Osteoblast (primary cell): Measurements from ENCODE around the gene ALG6. TPM values are rescaled to one million over a fixed set of nuclear protein-coding genes. Genes with fewer than 3 reads are reported as not detected.
"Not testable (repeated sequence)": the region's sequence is repeated elsewhere in the genome, so short reads cannot be mapped to it uniquely, and the experiment has no call there.

ENCODE experiments used
- DNase-seq: peaks from one replicate; pipeline ENCODE4 v3.0.0; 2011; ENCODE audit warnings: low spot score, mixed read lengths; ENCODE audit not compliant: insufficient read length; ENCODE audit errors: missing footprints
- H2AFZ ChIP-seq: 2 replicates; pipeline ENCODE4 v1.6.0; 2011; ENCODE audit warnings: mild to moderate bottlenecking, low read length
- H3K27ac ChIP-seq: 2 replicates; pipeline ENCODE4 v1.5.1; 2011; ENCODE audit warnings: mild to moderate bottlenecking, low read depth, low read length, moderate library complexity
- H3K27me3 ChIP-seq: 2 replicates; pipeline ENCODE4 v1.6.0; 2012; ENCODE audit warnings: mild to moderate bottlenecking, control low read depth, inconsistent platforms, low read length, moderate library complexity; ENCODE audit not compliant: insufficient read depth
- H3K36me3 ChIP-seq: 2 replicates; pipeline ENCODE4 v1.5.1; 2011; ENCODE audit warnings: mild to moderate bottlenecking, low read length, control low read depth, moderate library complexity; ENCODE audit not compliant: insufficient read depth
- H3K4me1 ChIP-seq: 2 replicates; pipeline ENCODE4 v1.5.1; 2011; ENCODE audit warnings: mild to moderate bottlenecking, low read length, control low read depth, moderate library complexity; ENCODE audit not compliant: insufficient read depth
- H3K4me2 ChIP-seq: 2 replicates; pipeline ENCODE4 v1.6.0; 2011; ENCODE audit warnings: mild to moderate bottlenecking, low read length; ENCODE audit not compliant: insufficient read depth
- H3K4me3 ChIP-seq: fragments of 200-600 bp; sonication (generic); 3 replicates; pipeline ENCODE4 v1.5.1; 2012; ENCODE audit warnings: mild to moderate bottlenecking, low read length, inconsistent platforms; ENCODE audit not compliant: insufficient read depth
- H3K79me2 ChIP-seq: 2 replicates; pipeline ENCODE4 v1.6.0; 2012; ENCODE audit warnings: mild to moderate bottlenecking, low read length, control low read depth, inconsistent platforms; ENCODE audit not compliant: insufficient read depth
- H3K9me3 ChIP-seq: 2 replicates; pipeline ENCODE4 v1.5.1; 2011; ENCODE audit warnings: low read depth, low read length, control low read depth
- H4K20me1 ChIP-seq: 2 replicates; pipeline ENCODE4 v1.6.0; 2012; ENCODE audit warnings: mild to moderate bottlenecking, low read length, control low read depth; ENCODE audit not compliant: insufficient read depth
- CTCF ChIP-seq: IDR thresholded peaks from 2 replicates; pipeline ENCODE4 v1.5.1; 2011; ENCODE audit warnings: mild to moderate bottlenecking, low read depth, low read length, moderate library complexity; ENCODE audit errors: extremely low read depth
- total RNA-seq: library from RNA; depleted of rRNA; stranded (reverse); fragments of >200 nt; gene quantifications from 2 replicates; pipeline ENCODE4 v1.2.3, GENCODE V29; 2012

Gene ALG6
- total RNA-seq, 1 donor: 8.3 TPM

GRCh38 chr1:63466759-63467158, 99.3 kb downstream of the ALG6 start:
- peaks cover under 1% of the 10 kb centered on the region for H3K9me3 ChIP-seq
- no peak for DNase-seq
- no peaks in the 10 kb centered on the region for H3K4me1 ChIP-seq
- H3K4me3 ChIP-seq: no peak overlapping the region
- peak; percentile 7 for TF ChIP-seq CTCF
- no peaks in the 10 kb centered on the region for H4K20me1 ChIP-seq
- no peaks in the 10 kb centered on the region for H3K36me3 ChIP-seq
- no peak overlapping the region for H3K4me2 ChIP-seq
- no peaks in the 10 kb centered on the region for H3K79me2 ChIP-seq
- H2AFZ ChIP-seq: no peak overlapping the region
- H3K27ac ChIP-seq: no peak overlapping the region
- no peaks in the 10 kb centered on the region for H3K27me3 ChIP-seq

- H2AFZ ChIP-seq, H3K4me3 ChIP-seq, H3K4me1 ChIP-seq, DNase-seq, H4K20me1 ChIP-seq, H3K27ac ChIP-seq, H3K79me2 ChIP-seq, H3K9me3 ChIP-seq, H3K36me3 ChIP-seq, H3K27me3 ChIP-seq, H3K4me2 ChIP-seq: not testable (repeated sequence)
These were observed 101.3 kb downstream of the ALG6 start for GRCh38 chr1:63468683-63469082.

GRCh38 chr1:63475761-63476160, 108.3 kb downstream of the ALG6 start:
- H3K4me2 ChIP-seq: no peak overlapping the region
- TF ChIP-seq CTCF: no peak
- H3K27ac ChIP-seq: no peak overlapping the region
- H3K9me3 ChIP-seq: no peaks in the 10 kb centered on the region
- H4K20me1 ChIP-seq: no peaks in the 10 kb centered on the region
- no peaks in the 10 kb centered on the region for H3K36me3 ChIP-seq
- no peaks in the 10 kb centered on the region for H3K79me2 ChIP-seq
- peaks cover 2% of the 10 kb centered on the region for H3K4me1 ChIP-seq
- H2AFZ ChIP-seq: no peak overlapping the region
- DNase-seq: no peak
- no peaks in the 10 kb centered on the region for H3K27me3 ChIP-seq
- no peak overlapping the region for H3K4me3 ChIP-seq

GRCh38 chr1:63480057-63480456, 112.6 kb downstream of the ALG6 start:
- H2AFZ ChIP-seq: no peak overlapping the region
- no peak overlapping the region for H3K27ac ChIP-seq
- TF ChIP-seq CTCF: no peak
- H3K4me1 ChIP-seq: peaks cover 2% of the 10 kb centered on the region
- H4K20me1 ChIP-seq: no peaks in the 10 kb centered on the region
- no peaks in the 10 kb centered on the region for H3K36me3 ChIP-seq
- no peak overlapping the region for H3K4me3 ChIP-seq
- no peaks in the 10 kb centered on the region for H3K79me2 ChIP-seq
- no peaks in the 10 kb centered on the region for H3K27me3 ChIP-seq
- H3K9me3 ChIP-seq: no peaks in the 10 kb centered on the region
- H3K4me2 ChIP-seq: no peak overlapping the region
- no peak for DNase-seq

GRCh38 chr1:63486629-63487028, 119.2 kb downstream of the ALG6 start:
- H3K4me2 ChIP-seq: no peak overlapping the region
- no peak for DNase-seq
- no peaks in the 10 kb centered on the region for H3K36me3 ChIP-seq
- H3K9me3 ChIP-seq: no peaks in the 10 kb centered on the region
- H3K27me3 ChIP-seq: no peaks in the 10 kb centered on the region
- H4K20me1 ChIP-seq: no peaks in the 10 kb centered on the region
- no peak overlapping the region for H2AFZ ChIP-seq
- H3K27ac ChIP-seq: no peak overlapping the region
- H3K4me3 ChIP-seq: no peak overlapping the region
- no peaks in the 10 kb centered on the region for H3K79me2 ChIP-seq
- no peaks in the 10 kb centered on the region for H3K4me1 ChIP-seq
- TF ChIP-seq CTCF: no peak
